ENCODE measurements around the gene TNFRSF13B.
"Not testable (repeated sequence)": the region's sequence is repeated elsewhere in the genome, so short reads cannot be mapped to it uniquely, and the experiment has no call there.

The TNFRSF13B gene

GRCh38 chr17:16972346-16972745, 428 bp upstream of the TNFRSF13B start:
- no peak overlapping the region for H3K4me3 ChIP-seq (ENCODE audit: low read length)
- TF ChIP-seq CTCF (conservative IDR thresholded peaks at IDR 0.05; ENCODE audit: low read length) = no peak

GRCh38 chr17:16969931-16970906, 1.7 kb downstream of the TNFRSF13B start:
- no peak overlapping the region for H3K4me3 ChIP-seq (ENCODE audit: low read length)
- TF ChIP-seq CTCF (conservative IDR thresholded peaks at IDR 0.05; ENCODE audit: low read length) = no peak
- no peak for DNase-seq (ENCODE audit: low read depth)

More at GRCh38 chr17:16972346-16972745, 428 bp upstream of the TNFRSF13B start:
- DNase-seq (ENCODE audit: low read depth) = no peak

- TF ChIP-seq CTCF (conservative IDR thresholded peaks at IDR 0.05; ENCODE audit: low read length) = no peak
- no peak overlapping the region for H3K4me3 ChIP-seq (ENCODE audit: low read length)
- DNase-seq (ENCODE audit: low read depth) = no peak
These were observed 3.1 kb downstream of the TNFRSF13B start for GRCh38 chr17:16968786-16969185.

- H3K4me3 ChIP-seq (ENCODE audit: low read length) = no peak overlapping the region
- no peak for DNase-seq (ENCODE audit: low read depth)
These were observed 9.1 kb downstream of the TNFRSF13B start for GRCh38 chr17:16962804-16963203.

GRCh38 chr17:16961792-16962191, 10.1 kb downstream of the TNFRSF13B start:
- no peak for TF ChIP-seq CTCF (conservative IDR thresholded peaks at IDR 0.05; ENCODE audit: low read length)
- no peak for DNase-seq (ENCODE audit: low read depth)
- H3K4me3 ChIP-seq (ENCODE audit: low read length) = no peak overlapping the region

More at GRCh38 chr17:16962804-16963203, 9.1 kb downstream of the TNFRSF13B start:
- peak; percentile 21 for TF ChIP-seq CTCF (conservative IDR thresholded peaks at IDR 0.05; ENCODE audit: low read length)

GRCh38 chr17:16961022-16961421, 10.9 kb downstream of the TNFRSF13B start:
- DNase-seq (ENCODE audit: low read depth); H3K4me3 ChIP-seq (ENCODE audit: low read length): not testable (repeated sequence)

- DNase-seq (ENCODE audit: low read depth); H3K4me3 ChIP-seq (ENCODE audit: low read length): not testable (repeated sequence)
These were observed 16.9 kb downstream of the TNFRSF13B start for GRCh38 chr17:16955011-16955410.

GRCh38 chr17:16954521-16954920, 17.4 kb downstream of the TNFRSF13B start:
- H3K4me3 ChIP-seq (ENCODE audit: low read length) = no peak overlapping the region
- no peak for TF ChIP-seq CTCF (conservative IDR thresholded peaks at IDR 0.05; ENCODE audit: low read length)
- DNase-seq (ENCODE audit: low read depth) = no peak
